Measurements from ENCODE around the gene FRMD8.
"Not testable (repeated sequence)": the region's sequence is repeated elsewhere in the genome, so short reads cannot be mapped to it uniquely, and the experiment has no call there.

The FRMD8 gene

GRCh38 chr11:65437436-65438227 lies 51.2 kb downstream of the FRMD8 start:
- DNase-seq: peak; percentile 14 to 17

DNA sequence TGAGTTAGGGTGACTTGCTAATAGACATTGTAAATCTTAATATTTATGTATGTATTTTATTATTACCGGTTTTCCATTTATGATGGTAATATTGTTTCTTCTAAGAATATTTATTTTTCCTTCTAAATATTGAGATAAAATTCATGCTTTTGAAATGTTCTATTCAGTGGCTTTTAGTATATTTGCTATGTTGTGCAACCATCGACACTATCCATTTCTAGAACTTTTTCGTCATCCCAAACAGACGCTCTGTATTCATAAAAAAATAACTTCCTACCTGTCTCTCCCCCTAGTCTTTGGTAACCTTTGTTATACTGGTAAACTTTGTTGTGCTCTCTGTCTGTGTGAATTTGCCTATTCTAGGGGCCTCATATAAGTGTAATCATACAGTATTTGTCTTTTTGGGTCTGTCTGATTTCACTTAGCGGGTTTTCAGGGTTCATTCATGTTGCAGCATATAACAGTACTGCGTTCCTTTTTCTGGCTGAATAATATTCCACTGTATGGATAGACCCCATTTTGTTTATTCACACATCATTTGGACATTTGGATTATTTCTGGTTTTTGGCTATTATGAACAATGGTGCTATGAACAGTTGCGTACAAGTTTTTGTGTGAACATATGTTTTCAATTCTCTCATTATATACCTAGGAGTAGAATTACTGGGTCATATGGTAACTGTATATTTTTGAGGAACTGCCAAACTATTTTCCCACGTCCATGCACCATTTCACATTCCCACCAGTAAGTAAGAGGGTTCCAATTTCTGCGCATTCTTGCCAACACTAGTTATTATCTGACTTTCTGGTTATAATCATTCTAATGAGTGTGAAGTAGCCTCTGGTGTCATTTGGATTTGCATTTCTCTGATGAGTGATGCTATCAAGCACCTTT lies 52.1 kb downstream of the FRMD8 start:
- DNase-seq: no peak

GRCh38 chr11:65439331-65440181 lies 53.1 kb downstream of the FRMD8 start:
- DNase-seq: peak in 1 of 2 experiments; percentile 20

- DNase-seq: peak in 1 of 2 experiments; percentile 21
These were observed 54.5 kb downstream of the FRMD8 start for GRCh38 chr11:65440831-65441499.

DNA sequence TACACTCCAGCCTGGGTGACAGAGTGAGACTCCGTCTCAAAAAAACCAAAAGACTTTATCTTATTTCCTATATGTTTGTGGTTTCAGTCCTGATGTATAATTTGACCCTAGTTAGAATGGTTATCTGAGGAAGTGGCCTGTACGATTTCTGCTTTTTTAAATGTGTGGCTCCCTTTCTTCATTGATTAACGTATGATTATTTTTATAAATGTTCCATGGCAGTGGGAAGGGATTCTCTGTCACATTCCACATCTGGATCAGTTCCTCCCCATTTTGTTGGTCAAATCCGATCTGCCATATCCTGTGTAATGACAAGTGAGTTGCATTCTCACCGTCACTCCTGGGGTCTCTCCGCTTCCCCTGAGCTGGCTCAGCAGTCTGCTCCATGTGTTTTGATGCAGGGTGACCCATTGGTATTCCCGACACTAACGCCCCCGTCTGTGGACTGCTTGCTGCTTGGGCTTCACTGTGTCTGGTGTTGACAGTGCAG lies 56.5 kb downstream of the FRMD8 start:
- DNase-seq: no peak

GRCh38 chr11:65444314-65445051 lies 58.0 kb downstream of the FRMD8 start:
- no peak for DNase-seq

- DNase-seq: no peak
These were observed 58.7 kb downstream of the FRMD8 start for GRCh38 chr11:65445101-65445603.

- no peak for DNase-seq
These were observed 59.4 kb downstream of the FRMD8 start for GRCh38 chr11:65445604-65446445.

GRCh38 chr11:65446446-65447277 lies 60.2 kb downstream of the FRMD8 start:
- DNase-seq: no peak

- DNase-seq: no peak
These were observed 61.6 kb downstream of the FRMD8 start for GRCh38 chr11:65448074-65448417.

DNA sequence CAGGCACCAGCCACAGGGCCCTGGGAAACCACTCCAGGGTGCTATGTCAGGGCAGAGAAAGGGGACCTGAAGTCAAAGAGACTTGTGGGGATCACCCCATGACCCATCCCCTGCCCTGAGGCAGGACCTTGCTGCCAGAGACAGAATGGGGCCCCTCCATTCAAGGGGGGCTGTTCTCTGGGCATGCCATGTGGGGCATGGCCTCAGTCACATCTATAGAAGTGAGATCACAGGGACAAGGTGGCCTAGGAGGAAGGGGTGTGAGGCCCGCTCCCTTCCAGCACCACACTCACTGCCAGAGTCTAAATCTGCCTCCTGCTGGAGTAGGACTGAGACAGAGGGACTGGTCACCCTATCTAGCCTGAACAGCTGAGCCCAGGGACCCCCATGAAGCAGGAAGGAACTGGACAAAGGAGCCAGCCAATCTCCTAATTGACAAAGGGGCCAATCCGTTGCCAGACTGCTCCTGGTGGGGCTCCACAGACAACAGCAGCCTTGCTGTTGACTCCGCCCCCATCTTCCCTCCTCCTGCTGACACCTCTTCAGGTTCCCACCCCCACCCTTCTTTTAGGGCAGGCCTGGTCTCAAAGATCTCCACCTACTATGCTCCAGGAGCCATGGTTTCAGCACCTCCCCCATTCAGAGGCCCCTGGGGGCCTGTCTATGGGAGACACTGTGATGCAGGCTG lies 62.1 kb downstream of the FRMD8 start:
- no peak for DNase-seq

DNA sequence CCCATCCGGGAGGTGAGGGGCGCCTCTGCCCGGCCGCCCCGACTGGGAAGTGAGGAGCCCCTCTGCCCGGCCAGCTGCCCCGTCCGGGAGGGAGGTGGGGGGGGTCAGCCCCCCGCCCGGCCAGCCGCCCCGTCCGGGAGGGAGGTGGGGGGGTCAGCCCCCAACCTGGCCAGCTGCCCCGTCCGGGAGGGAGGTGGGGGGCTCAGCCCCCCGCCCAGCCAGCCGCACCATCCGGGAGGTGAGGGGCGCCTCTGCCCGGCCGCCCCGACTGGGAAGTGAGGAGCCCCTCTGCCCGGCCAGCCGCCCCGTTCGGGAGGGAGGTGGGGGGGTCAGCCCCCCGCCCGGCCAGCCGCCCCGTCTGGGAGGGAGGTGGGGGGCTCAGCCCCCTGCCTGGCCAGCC lies 64.9 kb downstream of the FRMD8 start:
- not testable (repeated sequence) for DNase-seq

GRCh38 chr11:65452259-65452658 lies 65.8 kb downstream of the FRMD8 start:
- DNase-seq: not testable (repeated sequence)

- peak in 1 of 2 experiments; percentile 16 for DNase-seq
These were observed 66.5 kb downstream of the FRMD8 start for GRCh38 chr11:65452806-65453490.

DNA sequence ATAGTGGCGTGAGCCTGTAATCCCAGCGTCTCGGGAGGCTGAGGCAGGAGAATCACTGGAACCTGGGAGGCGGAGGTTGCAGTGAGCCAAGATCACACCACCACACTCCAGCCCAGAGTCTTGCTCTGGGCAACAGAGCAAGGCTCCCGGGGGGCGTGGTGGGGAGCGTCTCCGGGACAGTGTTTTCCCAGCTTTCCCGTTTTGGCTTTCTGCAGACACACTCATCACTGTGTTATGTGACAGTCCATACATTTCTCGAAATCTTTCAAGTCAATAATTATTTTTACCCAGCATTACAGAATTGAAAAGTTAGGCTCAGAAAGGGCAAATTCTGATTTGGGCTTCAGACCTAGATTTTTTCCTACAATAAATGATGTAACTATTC lies 67.9 kb downstream of the FRMD8 start:
- no peak for DNase-seq

DNA sequence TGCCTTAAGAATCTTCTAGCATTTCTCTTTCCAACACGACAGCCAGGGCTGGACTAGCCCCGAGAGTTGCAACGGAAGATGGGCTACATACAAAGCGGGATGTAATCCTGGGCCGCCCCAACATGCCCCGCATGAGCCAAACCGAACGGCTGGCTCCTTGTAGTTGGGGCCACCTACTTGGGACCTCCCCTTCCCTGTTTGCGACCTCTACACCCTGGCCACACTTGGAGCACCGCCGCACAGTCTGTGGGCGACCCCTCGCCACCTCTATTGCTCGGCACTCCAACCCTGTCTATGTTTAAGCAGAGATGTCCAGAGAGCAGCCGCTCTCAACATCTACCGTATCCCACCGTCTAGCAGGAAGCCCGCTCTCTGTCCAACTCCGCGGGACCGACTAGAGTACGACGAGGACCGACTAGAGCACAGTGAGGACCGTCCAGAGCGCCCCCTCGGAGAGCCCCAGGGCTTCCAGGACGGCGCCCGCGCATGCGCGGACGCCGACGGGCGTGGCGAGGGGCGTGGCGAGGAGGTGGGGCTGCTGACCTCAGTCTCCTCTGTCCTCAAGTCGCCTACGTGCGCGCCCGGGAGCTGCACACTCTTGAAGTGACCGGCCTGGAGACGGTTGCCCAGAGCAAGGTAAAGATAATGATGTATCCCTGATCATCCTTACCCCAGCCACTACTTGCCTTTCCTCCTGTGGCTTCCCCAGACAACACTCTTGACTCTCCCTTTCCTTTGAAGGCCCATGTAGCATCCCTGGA lies 68.4 kb downstream of the FRMD8 start:
- DNase-seq: peak; percentile 92 to 95

DNA sequence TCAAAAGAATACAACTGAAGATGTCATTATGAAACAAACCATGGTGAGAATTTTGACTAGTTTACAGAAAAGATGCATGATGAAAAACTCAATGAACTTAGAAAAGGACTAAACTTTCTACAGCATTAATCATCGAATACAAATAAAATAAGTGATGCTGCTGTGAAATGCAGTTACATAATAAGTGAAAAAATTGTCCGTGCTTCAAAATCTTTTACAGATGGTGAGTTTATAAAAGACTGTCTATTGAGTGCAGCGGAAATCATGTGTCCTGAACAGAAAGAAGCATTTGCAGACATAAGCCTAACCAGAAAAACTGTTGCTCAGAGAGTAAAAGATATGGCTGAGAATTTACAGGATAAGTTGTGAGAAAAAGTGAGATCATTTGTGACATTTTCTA lies 70.0 kb downstream of the FRMD8 start:
- no peak for DNase-seq
